ENCODE data around the gene FOXJ3.

- no peak for TF ChIP-seq EZH2 (IDR thresholded peaks at IDR 0.05)
- TF ChIP-seq, protein P1, sequence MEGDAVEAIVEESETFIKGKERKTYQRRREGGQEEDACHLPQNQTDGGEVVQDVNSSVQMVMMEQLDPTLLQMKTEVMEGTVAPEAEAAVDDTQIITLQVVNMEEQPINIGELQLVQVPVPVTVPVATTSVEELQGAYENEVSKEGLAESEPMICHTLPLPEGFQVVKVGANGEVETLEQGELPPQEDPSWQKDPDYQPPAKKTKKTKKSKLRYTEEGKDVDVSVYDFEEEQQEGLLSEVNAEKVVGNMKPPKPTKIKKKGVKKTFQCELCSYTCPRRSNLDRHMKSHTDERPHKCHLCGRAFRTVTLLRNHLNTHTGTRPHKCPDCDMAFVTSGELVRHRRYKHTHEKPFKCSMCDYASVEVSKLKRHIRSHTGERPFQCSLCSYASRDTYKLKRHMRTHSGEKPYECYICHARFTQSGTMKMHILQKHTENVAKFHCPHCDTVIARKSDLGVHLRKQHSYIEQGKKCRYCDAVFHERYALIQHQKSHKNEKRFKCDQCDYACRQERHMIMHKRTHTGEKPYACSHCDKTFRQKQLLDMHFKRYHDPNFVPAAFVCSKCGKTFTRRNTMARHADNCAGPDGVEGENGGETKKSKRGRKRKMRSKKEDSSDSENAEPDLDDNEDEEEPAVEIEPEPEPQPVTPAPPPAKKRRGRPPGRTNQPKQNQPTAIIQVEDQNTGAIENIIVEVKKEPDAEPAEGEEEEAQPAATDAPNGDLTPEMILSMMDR (IDR thresholded peaks at IDR 0.05 in 2 of 3, conservative IDR thresholded peaks at IDR 0.05 in 1 of 3; ENCODE audit: borderline replicate concordance in 1 of 3, insufficient read depth in 1 of 3, low read depth in 2 of 3, low read length in 2 of 3) = no peak
- no peak for TF ChIP-seq FOSL1 (IDR thresholded peaks at IDR 0.05; ENCODE audit: low read depth)
- no peak for TF ChIP-seq POLR2AphosphoS5 (IDR thresholded peaks at IDR 0.05; ENCODE audit: low read depth, low read length)
- TF ChIP-seq, protein P2, sequence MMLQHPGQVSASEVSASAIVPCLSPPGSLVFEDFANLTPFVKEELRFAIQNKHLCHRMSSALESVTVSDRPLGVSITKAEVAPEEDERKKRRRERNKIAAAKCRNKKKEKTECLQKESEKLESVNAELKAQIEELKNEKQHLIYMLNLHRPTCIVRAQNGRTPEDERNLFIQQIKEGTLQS (IDR thresholded peaks at IDR 0.05) = no peak
Measured at GRCh38 chr1:42183957-42184268, 151.1 kb downstream of the FOXJ3 start.
